ENCODE results near the gene TSEN2.
"Not testable (repeated sequence)": the region's sequence is repeated elsewhere in the genome, so short reads cannot be mapped to it uniquely, and the experiment has no call there.

TSEN2 gene

GRCh38 chr3:12447075-12447474 lies 37.2 kb upstream of the TSEN2 start:
- no peak overlapping the region for H3K4me3 ChIP-seq (ENCODE audit: low read depth, low read length)
- TF ChIP-seq, protein P1, sequence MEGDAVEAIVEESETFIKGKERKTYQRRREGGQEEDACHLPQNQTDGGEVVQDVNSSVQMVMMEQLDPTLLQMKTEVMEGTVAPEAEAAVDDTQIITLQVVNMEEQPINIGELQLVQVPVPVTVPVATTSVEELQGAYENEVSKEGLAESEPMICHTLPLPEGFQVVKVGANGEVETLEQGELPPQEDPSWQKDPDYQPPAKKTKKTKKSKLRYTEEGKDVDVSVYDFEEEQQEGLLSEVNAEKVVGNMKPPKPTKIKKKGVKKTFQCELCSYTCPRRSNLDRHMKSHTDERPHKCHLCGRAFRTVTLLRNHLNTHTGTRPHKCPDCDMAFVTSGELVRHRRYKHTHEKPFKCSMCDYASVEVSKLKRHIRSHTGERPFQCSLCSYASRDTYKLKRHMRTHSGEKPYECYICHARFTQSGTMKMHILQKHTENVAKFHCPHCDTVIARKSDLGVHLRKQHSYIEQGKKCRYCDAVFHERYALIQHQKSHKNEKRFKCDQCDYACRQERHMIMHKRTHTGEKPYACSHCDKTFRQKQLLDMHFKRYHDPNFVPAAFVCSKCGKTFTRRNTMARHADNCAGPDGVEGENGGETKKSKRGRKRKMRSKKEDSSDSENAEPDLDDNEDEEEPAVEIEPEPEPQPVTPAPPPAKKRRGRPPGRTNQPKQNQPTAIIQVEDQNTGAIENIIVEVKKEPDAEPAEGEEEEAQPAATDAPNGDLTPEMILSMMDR (IDR thresholded peaks at IDR 0.05; ENCODE audit: low read depth, low read length), result no peak

DNA sequence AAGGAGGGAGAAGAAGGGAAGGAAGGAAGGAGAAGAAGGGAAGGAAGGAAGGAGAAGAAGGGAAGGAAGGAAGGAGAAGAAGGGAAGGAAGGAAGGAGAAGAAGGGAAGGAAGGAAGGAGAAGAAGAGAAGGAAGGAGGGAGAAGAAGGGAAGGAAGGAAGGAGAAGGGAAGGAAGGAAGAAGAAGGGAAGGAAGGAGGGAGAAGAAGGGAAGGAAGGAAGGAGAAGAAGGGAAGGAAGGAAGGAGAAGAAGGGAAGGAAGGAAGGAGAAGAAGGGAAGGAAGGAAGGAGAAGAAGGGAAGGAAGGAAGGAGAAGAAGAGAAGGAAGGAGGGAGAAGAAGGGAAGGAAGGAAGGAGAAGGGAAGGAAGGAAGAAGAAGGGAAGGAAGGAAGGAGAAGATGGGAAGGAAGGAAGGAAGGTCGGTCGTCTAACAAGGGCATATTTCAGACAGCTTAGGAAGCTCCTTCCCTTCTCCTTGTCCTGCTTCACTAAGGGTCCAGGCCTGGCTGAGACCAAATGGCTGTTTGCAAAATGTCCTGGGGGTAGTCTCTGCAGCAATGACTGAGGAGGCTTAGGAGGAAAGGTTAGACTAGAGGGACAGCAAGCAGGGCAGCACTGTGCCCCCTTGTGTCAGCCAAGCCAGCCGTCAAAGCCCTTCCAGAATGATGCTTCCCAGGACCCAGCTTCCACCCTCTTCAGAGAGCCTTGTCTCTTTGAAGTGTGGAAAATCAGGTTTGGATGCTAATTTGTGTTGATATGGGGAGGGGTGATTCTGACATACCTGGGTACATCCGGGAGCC lies 35.7 kb upstream of the TSEN2 start:
- not testable (repeated sequence) for H3K4me3 ChIP-seq (ENCODE audit: low read depth, low read length)

GRCh38 chr3:12449889-12450682 lies 34.2 kb upstream of the TSEN2 start:
- TF ChIP-seq, protein P1 (IDR thresholded peaks at IDR 0.05; ENCODE audit: low read depth, low read length), result no peak
- H3K4me3 ChIP-seq (ENCODE audit: low read depth, low read length), result no peak overlapping the region

GRCh38 chr3:12451481-12451880 lies 32.8 kb upstream of the TSEN2 start:
- H3K4me3 ChIP-seq (ENCODE audit: low read depth, low read length), result no peak overlapping the region
- TF ChIP-seq, protein P1 (IDR thresholded peaks at IDR 0.05; ENCODE audit: low read depth, low read length), result no peak

- TF ChIP-seq, protein P1 (IDR thresholded peaks at IDR 0.05; ENCODE audit: low read depth, low read length), result no peak
- no peak overlapping the region for H3K4me3 ChIP-seq (ENCODE audit: low read depth, low read length)
These were observed 32.3 kb upstream of the TSEN2 start for GRCh38 chr3:12451960-12452359.

GRCh38 chr3:12452361-12453330 lies 31.6 kb upstream of the TSEN2 start:
- no peak overlapping the region for H3K4me3 ChIP-seq (ENCODE audit: low read depth, low read length)
- TF ChIP-seq, protein P1 (IDR thresholded peaks at IDR 0.05; ENCODE audit: low read depth, low read length), result no peak

DNA sequence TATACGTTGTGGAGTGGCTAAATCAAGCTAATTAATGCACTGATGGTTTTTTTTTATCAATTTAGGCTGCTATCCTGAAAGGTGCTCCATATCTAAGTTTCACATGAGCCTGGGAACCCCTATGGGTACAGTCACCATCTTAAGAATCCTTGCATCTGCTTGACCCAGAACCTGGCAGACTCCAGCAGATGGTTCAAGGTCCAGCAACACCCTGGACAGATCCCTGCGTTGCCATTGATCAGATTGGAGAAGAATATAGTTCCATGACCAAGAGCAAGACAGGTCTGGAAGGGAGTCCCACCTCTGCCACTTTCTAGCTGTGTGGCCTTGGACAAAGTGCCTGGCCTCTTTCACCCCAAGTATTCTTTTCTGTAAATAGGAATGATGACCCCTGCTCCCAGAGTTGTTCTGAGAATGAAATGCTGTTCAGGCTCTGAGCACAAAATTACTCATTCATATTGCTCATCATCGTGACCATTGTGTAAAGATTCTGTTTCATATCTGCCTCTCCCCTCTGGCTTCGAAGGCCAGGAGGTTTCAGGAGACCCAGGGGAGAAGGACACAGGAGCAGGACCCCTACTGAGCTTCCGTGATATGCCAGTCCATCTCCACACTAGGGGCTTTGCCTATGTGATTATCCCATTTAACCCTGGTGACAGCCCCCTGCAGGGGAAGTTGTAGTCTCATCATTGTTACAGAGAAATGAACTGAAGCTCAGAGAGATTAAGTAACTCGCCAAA lies 30.0 kb upstream of the TSEN2 start:
- no peak overlapping the region for H3K4me3 ChIP-seq (ENCODE audit: low read depth, low read length)
- TF ChIP-seq, protein P1 (IDR thresholded peaks at IDR 0.05; ENCODE audit: low read depth, low read length), result no peak
